HL-60/S4 treated with phorbol 12-myristate 13-acetate at 8.2 ng/mL for 4 days and 3 days (cell line): Measurements from ENCODE around the gene LY6G6D.

Experiments used
- in situ Hi-C: fragments of 300-500 bp; cut with MboI; formaldehyde crosslinking; loops from 2 replicates; pipeline ENCODE4 v1.15.0; 2022; ENCODE audit warnings: low sequenced_read_pairs

Gene LY6G6D

DNA sequence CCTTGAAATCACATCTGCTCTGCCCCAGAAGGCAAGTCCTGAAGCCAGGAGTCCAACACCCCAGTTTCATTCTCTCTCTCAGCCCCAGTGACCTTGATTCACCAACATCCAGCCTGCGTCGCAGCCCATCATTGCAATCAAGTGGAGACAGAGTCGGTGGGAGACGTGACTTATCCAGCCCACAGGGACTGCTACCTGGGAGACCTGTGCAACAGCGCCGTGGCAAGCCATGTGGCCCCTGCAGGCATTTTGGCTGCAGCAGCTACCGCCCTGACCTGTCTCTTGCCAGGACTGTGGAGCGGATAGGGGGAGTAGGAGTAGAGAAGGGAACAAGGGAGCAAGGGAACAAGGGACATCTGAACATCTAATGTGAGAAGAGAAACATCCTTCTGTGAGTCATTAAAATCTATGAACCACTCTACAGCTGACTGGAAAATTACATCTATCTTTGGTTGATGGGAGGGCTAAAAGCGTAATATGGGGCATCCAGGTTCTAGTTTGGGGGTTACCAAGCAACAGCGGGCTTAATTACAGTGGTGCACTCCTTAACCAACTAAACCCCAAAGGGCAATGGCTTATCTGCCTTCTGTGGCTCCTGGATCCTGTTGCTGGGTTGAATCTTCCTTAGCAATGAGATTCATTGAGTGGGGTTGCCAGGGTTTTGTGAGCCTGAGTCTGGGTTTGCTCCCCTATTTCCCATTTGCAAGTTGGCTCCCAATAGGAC lies 2.5 kb downstream of the LY6G6D start:
- in situ Hi-C loops, result no loop called here

DNA sequence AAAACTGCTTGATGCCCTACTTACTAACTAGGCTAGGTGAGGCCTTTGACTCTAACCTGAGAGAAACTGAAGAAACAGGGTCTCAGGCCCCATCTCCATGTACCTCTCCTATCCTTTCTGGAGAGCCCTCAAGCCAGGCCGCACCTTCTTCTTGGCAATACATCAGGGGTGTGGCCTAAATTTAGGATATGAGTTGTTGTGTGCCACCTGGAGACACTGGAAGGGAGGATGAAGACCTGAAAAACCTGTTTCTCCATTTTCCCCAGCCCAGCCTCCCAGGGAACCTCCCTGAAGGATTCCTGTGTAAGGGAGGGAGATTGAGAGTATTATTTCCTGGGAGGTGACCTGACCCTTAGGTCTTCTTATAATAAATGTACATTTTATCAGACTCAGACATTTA lies 3.1 kb downstream of the LY6G6D start:
- in situ Hi-C loops, result no loop called here

DNA sequence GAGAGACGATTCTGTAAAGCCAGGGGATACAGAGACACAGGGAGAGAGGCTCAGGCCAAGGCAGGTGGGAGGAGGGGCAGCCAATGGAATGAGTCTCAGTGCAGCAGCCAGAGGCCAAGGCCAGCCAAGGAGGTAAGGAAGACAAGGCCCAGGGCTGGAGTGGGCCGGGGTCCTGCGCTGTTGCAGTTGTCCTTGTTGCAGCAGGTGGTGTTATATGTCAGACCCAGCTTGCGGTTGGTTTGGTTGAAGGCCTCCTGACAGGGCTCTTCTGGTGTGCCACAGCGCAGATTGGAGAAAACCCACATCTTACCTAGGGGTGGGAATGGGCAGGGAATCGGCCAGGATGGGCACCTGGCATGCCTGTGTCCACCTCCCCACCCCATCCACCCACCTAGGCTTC lies 3.9 kb downstream of the LY6G6D start:
- in situ Hi-C loops, result no loop called here

GRCh38 chr6:31720196-31720770 lies 5.1 kb downstream of the LY6G6D start:
- in situ Hi-C loops, result no loop called here

DNA sequence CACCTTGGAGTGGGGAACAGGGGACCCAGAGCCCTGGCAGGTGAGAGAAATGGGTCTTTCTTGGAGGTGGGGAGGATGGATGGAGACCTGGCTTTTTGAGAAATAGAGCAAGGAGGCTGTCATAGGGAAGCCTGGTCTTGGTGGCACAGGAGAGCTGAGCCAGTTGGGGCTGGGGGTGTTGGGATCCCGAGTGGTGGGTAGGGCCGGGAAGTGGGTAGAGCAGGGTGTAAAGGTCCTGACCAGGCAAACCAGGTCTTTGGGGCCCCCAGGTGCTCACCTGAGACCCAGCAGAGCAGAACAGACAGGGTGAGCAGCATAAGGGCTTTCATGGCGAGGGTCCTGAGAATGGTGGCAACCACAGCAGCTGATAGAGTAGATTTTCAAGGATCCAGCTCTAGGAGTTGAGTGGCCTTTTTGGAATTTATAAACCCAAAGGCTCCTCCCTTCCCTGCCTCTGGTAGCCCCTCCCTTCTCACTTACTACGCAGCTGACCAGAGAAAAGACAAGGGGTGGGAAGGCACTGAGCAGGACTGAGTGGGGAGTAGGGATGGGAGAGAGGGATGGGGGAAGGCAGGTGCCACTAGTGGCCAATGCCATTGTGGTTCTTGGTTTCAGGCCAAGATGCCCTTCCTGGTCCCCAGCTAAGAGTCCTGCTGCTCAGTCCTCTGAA lies 6.3 kb downstream of the LY6G6D start, which contains the start of gene LY6G6C:
LY6G6C (minus strand) TSS at position 396 of the 670 bp plus-strand sequence; CDS start at position 329, 67 bp downstream.
- in situ Hi-C loops, result no loop called here

GRCh38 chr6:31722173-31722572 lies 7.0 kb downstream of the LY6G6D start:
- in situ Hi-C loops, result no loop called here

GRCh38 chr6:31723245-31723979 lies 8.3 kb downstream of the LY6G6D start, which contains the start of gene MPIG6B:
TSS of gene MPIG6B (plus strand) at chr6:31723373. CDS start at chr6:31723384, 11 bp downstream.
- in situ Hi-C loops, result no loop called here

GRCh38 chr6:31723980-31724691 lies 9.0 kb downstream of the LY6G6D start:
- in situ Hi-C loops, result no loop called here

- in situ Hi-C loops, result no loop called here
Observed at GRCh38 chr6:31725502-31726350, 10.6 kb downstream of the LY6G6D start.

DNA sequence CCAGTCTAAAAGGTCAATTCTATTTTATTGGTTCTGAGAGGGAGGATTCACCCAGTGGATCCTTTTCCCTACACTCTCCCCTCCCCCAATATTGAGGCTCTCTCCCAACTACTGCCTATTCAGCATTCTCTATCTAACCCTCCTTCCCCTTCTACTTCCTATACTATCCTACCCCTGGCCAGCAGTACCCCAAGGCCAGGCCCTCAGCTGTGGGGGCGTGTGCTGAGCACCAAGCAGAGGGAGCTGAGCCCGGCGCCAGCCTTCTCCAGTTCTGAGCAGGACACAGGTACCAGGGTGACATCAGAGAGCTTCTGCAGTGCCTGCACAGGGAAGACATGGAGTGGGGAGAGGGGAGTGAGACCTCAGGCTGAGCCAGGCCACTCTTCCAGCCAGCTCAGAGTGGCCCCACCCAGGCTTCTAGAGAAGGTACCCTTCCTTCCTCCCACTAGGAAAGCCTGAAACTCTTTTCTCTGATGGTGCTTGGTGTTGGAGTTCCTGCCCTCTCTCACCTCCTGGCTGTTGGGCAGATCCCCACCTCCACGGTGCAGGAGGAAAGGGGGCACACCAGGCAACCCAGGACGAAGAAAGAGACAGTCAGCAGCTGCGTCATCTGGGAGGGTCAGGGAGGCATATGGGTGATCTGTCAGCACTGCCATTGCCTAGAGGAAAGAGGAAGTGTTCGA lies 12.0 kb downstream of the LY6G6D start:
- in situ Hi-C loops, result no loop called here

DNA sequence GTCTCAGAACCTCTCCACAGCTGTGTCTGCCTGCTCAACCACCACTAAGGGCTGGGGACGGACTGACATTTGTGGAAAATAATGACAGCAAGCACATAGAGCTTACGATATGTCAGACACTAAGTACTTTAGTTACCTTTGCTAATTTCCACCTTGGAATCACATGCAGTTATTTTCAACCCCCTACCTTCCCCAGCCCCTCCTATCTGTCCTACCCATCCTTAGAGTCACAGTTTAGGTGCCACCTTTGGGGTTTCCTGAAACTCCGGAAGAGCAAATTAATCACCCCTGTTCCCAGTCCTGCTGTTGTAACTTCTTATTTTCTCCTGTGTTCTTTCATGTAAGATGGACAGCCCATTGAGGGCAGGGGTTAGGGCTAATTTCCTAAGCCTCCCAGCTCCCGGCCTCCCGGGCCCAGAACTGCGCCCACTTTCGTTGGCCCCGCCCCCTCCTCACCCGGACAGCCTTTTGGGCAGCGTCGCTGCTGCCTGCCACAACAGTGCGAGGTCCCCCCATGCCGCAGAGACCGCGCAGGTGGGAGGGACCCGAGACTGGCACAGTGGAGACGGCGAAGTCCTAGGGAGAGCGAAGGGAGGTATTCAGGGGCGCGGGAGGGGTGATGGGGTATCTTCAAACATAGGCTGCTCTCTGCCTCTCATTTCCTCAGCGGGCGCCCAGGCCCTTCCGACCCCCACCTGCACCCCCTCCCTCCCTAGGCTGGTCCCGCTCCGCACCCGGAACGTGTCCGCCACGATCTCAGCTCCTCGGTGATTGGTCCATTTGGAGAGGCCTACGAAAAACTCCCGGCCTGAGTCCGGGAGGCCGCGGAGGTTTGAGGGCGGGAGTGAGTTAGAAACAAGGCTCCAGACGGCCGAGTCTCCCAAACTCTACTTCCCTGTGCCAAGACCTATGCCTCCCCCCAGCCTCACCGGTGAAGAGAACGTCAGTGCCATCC lies 12.8 kb downstream of the LY6G6D start:
- in situ Hi-C loops, result no loop called here

DNA sequence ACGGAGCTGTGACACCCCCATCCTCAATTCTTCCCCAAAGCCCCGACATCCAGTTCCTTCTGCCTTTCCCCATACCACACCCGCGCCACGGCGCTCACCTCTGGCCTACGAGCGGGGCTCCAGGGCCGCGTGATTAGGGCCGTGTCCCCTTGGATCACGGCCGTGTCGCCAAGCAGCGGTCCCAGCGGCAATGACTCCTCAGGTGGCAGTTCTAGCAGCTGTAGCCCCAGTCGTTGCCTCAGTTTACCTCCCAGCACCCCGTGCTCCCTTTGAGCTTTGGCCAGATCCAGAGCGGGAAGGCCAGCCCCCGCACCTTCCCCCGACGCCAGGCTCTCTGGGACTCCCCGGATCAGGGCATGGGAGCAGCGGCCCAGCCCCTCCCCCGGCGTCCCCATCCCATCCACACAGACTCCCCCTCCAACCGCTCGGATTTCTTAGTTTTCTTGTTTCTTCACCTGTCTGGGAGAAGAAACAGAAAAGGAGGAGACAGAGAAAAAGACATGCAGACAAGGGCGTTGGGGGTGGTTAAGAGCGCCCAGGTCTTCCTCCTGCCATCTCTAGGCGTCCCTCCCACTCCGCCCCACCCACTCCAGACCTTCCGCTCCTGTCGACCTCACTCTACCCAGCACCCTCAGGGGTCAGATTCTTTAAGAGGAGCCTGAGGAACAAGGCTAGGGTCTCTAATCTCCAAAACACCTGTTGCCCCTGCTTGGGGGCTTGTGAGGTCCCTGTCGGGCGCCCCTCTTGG lies 13.8 kb downstream of the LY6G6D start, which contains the start of gene DDAH2:
DDAH2 (minus strand) TSS at position 533 of the 748 bp plus-strand sequence; CDS start at position 395, 138 bp downstream.
- in situ Hi-C loops, result no loop called here

DNA sequence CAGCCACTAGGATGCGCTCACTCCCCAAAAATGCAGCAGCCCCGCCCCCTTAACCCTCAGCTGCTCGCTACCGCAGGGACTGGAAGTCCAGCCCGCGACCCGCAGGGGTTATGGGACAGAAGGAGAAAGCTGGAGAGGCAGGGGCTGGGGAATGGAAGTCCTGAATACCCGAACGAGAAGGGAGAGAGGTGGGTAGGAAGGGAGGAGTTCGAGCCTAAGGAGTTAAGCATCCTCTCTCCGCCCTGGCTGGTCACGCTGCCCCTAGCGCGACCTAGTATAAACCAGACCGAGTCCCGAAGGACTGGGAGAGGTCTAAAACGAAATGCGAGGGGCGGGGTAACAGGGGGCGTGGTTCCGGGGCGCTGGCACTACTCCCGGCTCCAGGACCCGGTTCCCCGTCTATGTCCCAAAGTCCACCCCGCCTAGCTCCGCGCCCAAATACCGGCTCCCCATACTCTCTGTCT lies 14.4 kb downstream of the LY6G6D start:
- in situ Hi-C loops, result no loop called here

DNA sequence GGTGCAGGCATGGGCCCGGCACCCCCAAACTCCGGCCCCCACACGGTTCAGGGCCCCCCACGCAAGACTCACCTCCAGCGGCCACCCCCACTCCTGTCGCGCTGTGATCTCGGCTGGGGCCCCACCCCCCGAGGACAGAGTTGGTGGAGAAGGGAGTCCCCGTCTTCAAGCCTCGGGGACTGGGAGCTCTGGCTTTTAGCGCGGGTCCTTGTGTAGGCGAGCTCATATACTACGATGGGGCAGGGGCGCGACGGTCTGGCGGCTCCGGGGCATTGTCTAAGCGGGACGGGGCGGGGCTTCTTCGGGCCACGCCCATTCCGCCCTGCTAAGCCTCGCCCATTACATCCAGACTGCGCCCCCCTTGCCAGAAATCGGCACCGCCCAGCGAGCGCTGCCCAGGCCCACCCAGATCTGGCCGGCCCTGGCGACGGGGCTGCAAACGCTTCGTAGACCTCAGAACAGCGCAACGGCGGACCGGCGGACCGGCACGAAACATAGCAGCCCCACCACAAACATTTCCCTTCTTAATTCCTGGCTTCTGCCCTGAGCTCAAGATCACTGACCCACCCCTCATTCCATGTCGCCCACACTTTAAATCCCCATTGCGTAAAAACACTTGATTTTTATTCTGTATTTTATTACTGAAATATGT lies 15.0 kb downstream of the LY6G6D start:
- in situ Hi-C loops, result no loop called here

DNA sequence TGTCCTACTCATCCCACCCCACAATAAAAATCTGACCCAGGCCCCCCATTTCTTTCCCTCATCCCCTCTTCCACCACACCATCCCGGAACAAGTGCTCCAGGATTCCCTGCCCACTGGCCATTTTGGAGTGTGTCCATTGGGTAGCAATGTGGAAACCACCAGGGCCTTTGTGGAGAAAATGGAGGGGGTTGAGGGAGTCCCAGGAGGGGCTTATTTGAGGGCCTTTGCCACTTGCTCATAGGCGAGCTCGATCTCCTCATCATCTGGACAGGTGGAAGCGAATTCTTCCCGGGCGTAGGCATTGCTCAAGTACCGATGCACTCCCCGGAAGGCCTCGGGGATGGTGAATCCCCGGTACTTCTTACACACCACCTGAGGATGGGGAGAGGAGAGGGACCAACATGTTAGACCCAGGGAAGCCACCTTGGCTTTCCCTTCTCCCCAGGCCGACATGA lies 15.5 kb downstream of the LY6G6D start:
- in situ Hi-C loops, result no loop called here

DNA sequence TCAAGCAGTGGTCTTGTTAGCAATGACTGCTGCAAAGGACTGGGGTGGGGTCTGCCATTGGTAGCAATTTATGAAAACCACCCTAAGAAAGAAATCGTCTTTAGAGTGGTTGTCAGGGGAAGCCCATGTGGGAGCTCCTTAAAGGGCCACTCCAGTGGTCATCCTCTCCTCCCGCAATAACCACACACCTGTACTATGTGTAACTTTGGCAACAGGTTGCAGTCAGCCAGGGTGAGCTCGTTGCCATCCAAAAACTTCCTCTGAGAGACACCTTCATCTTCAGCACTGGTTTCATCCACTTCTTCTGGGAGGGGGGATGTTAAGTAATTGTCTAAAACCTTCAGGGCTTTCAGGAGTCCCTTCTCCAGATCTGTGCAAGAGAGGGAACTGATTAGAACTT lies 16.9 kb downstream of the LY6G6D start:
- in situ Hi-C loops, result no loop called here

- in situ Hi-C loops, result no loop called here
Observed at GRCh38 chr6:31733734-31734133, 18.6 kb downstream of the LY6G6D start.
